Activated CD4-positive, alpha-beta T cell treated with anti-CD3 and anti-CD28 coated beads, Interleukin-2, amount 50 U/mL, for 1 hour (primary cell): ENCODE measurements around the gene IKZF2.

Experiments
- DNase-seq: peaks from one replicate; pipeline ENCODE4 v3.0.0-alpha.2; 2020

Gene IKZF2

DNA sequence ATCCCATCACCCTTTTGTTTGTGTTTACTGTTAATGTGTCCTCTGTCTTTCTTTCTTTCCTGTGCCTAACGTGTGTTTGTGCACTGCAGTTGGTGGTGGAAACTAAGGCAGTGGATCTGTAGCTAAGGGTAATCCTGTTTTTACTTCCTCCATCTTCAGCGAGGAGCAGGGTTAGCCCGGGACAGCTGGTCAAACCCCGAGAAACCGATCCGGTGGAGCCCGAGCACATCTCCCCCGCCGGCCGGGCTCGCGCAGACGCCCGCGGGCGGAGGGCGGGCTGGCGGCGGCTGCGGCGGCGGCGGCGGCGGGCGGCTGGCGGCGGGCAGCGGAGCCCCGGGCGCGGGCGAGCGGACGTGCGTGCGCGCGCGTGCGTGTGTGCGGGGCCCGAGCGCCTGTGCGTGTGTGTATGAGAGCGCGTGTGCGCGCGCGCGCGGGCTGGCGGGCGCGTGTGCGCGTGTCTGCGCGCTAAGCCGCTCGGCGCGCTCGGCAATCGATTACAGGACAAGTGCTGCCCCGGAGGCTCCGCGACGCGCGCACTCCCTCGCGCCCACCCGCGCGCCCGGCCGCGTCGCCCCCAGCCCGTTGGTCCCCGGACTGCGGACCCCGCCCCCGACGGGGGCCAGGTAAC lies at the start of gene IKZF2:
Gene IKZF2, minus strand, starts transcription at position 176 of the 628 bp plus-strand sequence. CDS start 2,983 bp downstream, outside the sequence.
- DNase-seq, result peak; percentile 48

DNA sequence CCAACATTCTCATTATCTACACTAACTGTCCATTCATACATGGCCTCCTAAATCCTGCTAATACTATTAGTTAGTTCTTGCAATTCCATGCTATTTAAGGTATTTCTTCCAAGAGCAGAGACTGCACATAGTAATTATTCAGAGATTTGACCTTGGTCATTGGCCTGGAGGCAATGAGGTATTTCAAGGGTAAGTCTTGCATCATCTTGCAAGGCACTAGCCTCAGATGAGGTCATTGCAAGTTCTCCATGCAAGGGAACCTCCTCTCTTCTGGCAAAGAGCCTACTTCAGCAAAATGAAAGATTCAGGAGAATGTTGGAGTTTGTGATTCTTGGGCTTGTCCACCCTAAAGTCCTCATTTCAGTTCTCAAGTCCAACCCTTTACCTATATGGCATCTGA lies 48.5 kb upstream of the IKZF2 start:
- DNase-seq, result no peak

DNA sequence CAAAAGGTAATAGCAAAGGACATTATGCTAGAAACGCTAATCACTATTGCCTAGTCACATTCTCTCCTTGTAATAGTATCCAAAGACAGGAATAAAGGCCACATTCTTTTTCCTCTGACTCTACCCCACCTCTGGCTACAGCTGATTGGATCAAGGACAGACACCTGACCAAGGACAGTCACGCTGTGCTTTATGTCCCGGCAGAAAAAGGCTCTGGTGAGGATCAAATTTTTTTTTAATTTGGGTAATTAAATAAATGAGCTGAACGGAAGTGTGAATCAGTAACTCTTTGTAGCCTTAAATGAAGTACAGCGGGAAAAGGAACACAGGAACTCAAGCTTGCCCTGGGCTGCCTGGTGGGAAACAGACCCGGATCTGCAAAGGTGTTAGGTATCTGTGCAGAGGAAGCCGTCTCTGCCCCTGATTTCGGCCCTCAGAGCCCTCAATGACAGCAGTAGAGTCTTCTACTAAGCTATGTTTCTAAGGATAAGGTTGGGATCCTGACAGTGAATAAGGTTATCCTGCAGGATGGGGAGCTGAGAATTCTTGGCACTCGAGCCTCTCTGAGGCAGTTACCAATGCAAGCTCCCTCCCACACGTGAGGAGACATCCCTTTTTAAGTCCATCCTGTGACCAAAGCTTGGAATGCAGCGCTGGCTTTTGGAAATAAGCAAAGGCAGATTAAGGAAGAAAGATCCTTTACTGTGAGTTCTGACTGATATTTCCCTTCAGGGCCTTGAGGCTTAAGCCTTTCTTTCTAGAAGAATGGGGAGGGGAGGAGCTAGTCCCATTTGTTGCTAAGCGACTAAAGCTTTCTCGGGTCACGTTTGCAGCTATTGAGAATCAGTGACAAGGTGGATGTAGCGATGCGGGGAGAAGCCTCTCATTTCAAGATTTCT lies 37.8 kb upstream of the IKZF2 start:
- no peak for DNase-seq

DNA sequence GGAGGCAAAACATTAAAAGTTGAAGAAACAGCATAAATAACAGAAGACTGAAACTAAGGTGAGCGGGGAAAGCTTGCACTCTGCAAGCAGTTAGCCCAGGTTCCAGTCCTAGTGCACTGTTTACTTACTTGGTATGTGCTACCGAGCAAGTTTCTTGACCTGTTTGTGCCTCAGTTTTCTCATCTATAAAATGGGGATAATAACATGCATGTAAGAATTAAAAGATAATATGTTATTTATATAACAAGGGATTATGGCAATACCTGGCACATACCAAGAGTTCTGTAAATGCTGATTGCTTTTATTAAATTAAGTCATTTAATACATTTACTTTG lies 37.1 kb upstream of the IKZF2 start:
- DNase-seq, result no peak

DNA sequence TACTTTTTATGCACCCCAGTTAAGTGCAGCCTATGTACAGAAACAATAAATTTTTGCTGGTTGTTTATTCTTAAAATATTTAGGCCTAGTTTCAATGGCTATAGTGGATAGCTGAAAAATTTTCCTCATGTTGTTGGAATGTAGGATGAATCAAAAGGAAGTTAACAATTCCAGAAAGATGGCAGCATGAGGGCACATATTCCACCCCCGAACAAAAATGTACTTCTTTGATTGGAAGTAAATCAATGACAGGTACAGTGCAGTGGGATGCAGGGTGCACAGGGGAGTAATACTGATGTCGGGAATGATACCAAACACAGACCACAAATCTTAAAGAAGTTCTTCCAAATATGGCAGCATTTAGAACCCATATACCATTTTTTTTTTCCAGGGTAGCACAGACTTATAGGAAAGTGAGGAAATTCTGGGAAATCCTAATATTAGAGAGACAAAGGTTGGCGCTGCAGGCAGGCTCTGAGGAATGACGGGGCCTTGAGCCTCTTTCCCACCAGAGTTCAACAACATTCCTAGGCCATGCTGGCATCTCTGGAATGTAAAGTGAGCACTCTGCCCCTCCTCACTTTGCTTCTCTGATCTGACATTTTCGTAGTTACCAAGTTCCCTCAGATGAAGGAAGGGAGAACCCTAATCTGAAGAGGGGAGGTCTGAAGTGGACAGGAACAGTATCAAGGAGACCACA lies 36.6 kb upstream of the IKZF2 start:
- no peak for DNase-seq

DNA sequence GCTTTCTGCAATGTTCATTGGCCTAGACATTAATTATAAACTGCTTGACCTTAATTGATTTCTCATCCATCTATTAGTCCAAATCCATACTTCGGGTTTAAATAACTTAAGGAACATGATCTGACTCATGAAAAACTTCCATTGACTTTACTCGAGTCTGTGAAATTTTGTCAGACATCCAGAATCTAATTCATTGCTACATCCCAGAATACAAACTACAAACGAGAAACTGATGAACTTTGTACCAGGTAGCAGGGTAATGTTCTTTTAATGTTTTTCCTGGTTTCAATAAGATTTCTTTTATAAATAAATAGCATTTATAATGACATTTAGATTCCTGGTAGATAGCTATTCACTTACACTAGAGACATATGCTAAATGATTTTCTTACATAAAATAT lies 36.0 kb upstream of the IKZF2 start:
- DNase-seq, result no peak

DNA sequence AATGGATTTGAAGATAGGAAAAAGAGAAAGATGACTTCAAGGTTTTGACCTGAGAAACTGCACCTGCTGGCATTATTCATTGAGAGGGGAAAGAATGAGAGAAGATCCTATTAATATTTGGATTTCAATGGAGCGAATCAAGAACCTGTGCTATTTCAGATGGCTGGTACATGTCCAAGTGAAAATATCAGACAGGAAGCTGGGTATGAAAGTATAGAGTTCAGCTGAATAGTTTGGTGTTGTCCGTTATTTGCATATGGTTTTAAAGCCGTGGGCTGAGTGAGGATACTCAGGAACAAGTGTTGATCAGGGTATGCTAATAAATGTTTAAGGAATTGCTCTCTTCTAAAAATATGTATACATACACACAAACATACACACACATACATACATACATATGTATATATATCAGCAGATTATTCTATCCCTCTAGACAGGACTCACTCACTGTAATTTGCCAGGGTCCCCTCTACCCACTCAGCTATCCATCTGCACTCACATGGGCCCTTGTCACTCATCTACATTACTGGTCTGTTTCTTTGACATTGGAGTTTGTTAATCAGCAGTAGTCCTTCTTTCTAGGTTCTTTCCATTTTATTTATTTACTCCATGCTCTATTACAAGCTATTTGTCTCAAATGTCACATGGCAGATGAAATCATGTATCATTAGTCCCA lies 33.9 kb upstream of the IKZF2 start:
- no peak for DNase-seq

DNA sequence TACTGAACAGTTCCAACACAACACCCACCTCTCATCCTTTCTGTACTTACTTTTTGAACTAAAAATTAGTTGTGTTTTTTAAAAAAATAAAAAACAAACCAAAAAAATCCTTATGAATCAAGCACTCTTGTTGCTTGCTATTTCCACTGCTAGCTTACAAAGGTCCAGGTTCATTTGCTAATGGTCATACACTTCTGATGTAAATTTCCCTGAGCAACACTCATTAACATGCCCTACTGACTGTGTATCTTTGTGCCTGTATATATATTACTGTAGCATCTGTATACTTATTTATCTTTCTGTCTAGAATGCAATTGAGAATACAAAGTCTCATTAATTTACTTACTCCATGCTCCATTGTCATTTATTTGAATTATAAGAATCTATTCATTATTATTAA lies 30.3 kb upstream of the IKZF2 start:
- no peak for DNase-seq

DNA sequence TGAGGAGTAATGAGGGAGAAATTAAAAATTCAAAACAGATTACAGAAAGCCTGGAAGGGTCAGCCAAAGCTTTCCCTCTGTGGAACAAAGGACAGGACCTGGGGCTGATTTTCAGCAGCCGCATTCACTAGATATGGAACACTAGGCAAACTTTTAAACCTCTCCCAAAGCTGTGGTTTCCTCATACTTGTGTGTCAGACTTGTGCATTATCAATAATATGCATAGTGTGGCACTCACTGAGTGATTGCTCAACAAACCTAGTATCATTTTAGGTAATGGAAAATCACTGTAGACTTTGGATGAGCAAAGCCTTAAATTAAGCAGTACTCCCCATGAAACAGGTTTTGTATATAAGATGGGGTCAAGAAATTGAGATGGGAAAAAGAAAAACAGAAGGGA lies 26.3 kb upstream of the IKZF2 start:
- DNase-seq, result no peak

DNA sequence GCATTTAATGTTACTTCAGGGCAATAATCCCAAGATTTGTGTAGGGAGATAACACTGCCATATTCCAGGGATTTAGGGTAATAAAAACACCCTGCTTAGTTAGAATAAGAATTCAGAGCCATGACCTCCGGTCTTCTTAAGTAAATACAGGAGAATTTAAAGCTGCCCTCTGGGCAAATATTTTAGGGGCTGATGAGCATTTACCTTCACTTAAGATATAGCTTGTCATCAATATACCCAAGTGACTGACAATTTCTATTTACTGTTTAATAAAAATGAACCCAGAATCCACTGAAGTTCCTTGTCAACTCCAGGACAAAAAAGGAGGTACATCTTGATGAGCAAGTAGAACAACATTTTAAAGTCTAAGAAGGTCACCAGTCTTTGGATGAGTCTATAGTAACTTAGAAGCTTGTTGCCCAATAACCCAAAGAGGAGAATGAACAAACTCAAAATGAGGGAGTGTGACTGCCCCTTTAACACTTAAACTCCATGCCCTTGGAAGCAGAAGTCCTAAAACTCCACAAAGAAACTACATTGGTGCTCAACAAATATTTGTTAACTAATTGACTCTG lies 24.3 kb upstream of the IKZF2 start:
- DNase-seq, result no peak

DNA sequence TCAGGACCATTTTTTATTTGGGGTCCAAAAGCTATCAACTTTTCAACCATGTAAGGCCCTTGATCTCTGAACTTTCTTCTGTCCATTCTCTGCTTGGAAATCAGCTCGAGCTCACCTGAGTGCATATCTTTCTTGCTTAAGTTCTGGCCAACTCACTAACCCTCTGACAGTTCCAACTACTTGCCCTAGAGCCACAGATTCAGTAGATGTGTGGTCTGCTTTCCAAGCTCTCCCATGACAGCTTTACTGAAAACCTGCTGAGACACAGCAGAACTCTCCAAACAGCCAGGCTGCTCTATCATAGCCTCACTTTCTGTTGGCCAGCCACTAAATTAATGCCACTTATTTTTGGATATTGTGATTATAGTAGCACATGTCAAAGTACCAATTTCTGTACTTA lies 21.2 kb upstream of the IKZF2 start:
- no peak for DNase-seq

DNA sequence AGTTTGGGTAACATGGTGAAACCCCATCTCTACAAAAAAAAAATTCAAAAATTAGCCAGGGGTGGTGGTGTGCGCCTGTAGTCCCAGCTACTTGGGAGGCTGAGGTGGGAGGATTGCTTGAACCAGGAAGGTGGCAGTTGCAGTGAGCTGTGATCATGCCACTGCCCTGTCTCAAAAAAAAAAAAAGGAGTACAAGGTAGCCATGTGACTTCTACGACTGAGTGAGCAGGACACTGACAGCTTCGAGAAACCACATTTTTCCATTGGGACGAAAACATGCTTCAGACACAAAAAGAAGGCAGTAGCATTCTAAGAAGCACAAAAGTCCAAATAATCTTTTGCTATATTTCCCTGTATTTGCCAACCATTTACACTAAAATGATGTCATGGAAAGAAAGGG lies 19.7 kb upstream of the IKZF2 start:
- no peak for DNase-seq

DNA sequence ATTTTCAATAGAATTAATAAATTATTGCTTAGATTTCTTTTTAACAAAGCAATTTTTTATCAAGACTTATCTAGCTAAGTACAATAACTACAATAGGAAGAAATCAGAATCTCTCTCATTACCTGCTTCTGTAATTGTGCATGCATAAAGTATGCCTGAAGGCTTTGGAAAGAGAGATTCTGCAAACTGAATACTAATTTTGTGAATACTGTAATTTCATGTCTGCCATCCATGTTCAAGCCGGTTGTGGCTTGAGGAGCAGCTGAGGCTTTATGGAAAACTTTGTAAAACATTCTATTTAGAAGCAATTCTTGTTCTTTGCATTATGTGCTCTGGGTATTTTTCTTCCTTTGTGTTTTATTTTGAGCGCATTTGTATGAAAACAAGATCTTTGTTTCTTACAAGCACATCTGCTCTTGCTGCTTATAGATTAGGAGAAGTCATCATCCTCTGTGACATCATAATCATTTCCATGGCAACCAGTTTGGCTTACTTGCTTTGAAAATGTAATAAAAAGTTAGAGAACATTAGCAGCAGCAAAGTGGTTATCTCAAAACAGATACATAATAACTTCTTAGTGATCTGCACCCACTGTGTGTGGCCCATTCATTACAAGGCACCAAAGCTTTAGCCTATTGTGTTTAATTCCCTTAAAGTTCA lies 16.0 kb upstream of the IKZF2 start:
- DNase-seq, result no peak

DNA sequence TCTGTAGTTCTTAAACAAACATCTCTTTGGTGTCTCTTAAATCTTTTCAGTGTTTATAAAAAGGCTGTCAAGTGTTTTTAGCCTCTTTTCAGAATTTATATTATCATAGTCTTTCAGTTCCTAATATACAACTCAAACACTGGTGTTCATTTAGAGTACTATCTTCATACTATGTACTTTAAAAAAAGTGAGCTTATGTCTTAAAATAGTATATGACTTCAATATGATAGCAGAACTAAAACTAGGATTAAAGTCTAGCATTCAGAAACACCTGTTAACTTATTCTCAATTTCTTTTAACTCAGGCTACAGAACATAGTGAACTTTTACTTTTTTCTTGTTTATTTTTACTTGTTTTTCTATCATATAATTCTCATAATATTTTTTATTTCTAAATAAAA lies 14.7 kb upstream of the IKZF2 start:
- no peak for DNase-seq

DNA sequence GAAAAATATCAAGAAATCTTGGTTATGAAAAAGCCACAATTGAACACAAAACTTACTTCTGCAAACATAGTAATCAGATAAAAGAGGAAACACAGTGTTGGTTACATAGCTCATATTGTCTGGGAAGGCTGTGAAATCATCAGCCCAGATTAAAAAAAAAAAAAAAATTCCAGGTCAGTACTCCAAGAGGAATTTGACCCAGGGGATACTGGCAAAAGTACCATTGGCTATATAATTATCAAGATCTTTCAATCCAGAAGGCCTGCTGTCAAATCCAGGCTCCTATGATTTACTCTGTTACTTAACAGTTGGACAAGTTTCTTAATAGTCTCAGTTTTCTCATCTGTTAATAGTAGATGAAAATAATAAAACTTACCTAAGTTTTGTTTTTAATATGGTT lies 12.9 kb upstream of the IKZF2 start:
- no peak for DNase-seq

DNA sequence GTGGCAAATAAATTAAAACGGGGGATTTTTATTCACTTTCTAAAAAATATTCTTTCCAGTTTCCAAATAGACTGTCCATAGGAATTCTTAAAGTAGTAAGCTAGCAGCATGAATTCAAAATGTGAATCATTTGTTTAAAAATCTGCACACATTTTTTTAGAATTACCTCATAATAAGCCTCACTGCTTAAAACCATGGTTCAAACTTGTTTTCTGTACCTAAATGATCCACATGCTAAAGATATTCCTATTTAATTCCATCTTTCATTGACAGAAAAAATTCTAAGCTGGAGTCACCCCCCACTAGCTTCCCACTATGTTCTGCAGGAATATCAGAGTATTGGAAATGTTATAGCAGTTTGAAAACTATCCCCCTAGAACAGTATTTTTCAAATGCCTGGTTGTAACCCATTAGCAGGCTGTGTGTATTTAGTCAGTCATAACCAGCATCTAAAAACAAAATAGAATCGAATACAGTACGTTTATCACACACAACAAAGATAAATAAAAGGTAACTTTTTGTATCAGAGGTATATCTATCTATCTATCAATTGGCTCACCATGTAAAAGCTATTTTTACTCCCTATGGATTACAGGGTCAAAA lies 11.2 kb upstream of the IKZF2 start:
- DNase-seq, result no peak

DNA sequence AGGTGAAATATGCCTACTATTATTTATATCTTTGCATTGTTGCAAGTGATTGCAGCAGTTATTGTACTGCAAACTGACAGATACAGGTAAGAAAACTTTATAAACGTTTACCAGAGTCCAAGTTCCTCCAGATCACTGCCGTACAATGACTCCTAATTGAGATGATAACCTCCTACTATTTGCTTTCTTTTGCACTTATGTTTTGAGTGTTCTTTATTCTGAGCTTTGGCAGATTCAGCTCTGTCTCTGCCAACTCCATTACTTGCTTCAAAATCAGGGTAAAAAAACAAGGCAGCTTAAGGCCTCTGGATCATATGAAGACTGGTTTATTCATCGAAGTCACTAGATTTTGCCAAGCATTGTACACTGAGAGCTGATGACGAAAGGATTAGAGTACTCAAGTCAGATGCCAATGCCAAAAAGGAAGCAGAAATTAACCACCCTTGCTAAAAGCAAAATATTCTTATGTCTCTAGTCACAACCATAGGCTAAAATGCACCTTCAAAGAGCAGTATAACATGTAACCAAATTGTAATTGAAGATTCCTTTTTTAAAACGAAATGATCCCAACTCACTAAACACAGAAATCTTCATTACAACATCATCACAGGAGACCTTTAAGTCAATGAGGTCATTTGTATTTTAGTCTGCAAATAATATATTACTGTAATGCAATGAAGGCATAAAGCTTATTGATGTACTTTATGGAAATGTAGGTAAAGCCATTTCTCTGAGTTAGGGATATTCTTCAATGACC lies 10.5 kb upstream of the IKZF2 start:
- no peak for DNase-seq

DNA sequence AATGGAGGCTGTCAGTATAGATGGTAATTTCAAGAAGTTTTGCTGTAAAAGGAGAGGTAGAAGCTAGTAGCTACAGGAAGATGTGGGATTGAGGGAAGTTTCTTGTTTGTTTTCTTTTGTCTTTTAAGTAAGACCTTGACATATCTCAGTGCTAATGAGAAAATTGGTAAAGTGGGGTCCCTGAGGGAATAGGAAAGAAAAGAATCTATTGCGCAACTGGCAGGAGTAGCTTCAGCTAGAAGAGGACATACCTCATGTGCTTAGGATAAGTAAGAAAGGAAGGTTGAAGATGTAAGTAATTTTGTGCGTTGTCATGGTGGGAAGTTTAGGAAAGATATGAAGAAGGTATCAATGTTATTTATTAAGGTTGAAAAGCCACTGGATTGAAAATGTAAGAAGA lies 8.4 kb upstream of the IKZF2 start:
- DNase-seq, result no peak

DNA sequence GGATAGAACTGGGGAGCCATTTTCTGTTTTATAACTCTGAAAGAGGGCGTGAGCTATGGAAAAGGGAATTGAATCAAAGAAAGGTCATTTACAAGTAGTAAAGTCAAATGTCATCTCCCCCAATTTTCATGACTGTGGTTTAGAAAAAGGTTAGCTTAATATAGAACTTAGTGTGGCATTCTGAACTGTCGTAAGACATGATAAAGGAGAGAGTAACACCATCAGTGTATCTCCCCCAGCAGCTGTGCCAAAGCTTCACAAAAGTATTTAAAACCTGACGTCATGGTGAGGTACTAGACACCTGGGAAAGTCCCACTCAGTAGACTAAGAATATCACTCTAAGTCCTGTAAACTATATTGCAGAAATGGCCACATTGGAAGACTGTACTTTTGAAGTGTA lies 5.8 kb upstream of the IKZF2 start:
- DNase-seq, result no peak

DNA sequence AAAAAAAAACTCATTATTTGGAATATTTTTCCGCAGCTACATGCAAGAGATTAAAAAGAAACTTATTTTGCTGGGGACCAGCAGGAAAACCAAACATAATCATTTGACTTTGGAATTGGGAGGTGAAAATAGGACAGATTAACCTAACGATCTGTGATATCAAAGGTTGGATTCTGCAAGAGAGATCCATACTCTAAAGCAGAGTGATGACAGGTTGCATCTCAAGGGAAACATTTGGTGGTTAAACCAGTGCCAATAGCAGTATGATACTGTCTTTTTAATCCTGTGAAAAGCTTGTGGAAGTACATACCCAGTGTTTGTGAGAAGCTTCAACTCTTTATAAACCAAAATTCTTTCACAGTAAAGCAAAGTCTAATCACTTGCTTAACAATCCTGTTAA lies 5.3 kb upstream of the IKZF2 start:
- DNase-seq, result no peak

DNA sequence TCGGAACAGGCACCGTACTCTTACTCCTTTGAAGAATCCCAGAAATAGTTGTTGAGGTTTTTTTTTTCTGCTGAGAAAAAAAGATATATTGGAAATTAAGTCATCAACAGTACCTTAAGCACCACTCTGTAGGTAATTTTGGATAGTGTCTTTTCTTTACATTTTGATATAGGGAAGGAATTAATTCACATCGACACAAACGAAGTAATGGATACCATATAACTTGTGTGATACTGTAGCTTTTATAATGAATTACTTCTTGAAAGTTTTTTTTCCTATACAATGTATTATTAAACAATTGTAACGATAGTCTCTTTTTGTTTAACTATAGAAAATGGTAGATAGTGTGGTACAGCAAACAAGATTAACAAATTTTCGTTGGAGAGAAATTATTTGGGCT lies 1.5 kb upstream of the IKZF2 start:
- DNase-seq, result no peak
